Jurkat, Clone E6-1 (cell line): ENCODE measurements around the gene CYFIP2.

Experiments
- DNase-seq: peaks from one replicate; pipeline ENCODE4 v3.0.0-alpha.2; 2011; ENCODE audit warnings: low read depth, low spot score
- H3K4me3 ChIP-seq: 2 replicates; pipeline ENCODE4 v1.5.1; 2011; ENCODE audit warnings: mild to moderate bottlenecking, low read length, control low read depth, moderate library complexity

The CYFIP2 gene

DNA sequence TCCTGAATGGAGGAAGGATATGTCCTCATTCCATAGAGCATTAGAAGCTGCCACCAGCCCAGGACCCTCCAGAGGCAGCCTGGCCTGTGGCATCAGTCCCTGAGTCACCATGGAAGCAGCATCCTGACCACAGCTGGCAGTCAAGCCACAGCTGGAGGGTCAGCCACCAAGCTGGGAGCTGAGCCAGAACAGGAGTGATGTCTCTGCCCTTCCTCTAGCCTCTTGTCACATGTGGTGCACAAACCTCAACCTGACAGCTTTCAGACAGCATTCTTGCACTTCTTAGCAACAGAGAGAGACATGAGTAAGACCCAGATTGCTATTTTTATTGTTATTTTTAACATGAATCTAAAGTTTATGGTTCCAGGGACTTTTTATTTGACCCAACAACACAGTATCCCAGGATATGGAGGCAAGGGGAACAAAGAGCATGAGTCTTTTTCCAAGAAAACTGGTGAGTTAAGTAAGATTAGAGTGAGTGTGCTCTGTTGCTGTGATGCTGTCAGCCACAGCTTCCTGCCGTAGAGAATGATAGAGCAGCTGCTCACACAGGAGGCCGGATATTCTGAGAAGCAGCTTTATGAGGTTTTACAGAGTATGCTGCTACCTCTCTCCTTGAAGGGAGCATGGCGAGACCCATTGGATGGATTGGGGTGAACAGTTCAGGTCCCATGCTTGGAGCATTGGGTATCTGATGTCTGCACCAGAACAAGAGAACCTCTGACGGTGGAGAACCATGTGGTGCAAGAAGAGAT is 13.0 kb upstream of the CYFIP2 start:
- peak; percentile 86 for DNase-seq
- no peak overlapping the region; the same call in 1 of the 2 replicates for H3K4me3 ChIP-seq

DNA sequence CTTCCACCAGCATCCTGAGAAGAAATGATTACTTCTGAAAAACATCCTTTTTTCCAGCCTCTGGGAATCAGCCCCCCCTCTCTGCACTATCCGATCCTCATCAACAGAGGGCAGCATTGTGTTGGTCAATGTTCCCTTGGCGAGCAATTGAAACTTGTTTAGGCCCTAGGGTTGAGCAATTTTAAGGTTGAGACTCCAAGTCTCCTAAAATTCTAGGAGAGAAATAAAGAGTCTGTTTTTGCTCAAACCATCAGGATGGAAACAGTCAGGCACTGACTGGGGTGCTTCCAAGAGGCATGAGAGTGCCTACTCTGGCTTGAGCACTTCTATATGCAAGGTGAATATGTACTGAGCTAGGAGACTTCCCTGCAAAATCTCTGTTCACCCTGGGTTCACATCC is 12.4 kb upstream of the CYFIP2 start:
- DNase-seq: no peak
- no peak overlapping the region; the same call in 1 of the 2 replicates for H3K4me3 ChIP-seq

DNA sequence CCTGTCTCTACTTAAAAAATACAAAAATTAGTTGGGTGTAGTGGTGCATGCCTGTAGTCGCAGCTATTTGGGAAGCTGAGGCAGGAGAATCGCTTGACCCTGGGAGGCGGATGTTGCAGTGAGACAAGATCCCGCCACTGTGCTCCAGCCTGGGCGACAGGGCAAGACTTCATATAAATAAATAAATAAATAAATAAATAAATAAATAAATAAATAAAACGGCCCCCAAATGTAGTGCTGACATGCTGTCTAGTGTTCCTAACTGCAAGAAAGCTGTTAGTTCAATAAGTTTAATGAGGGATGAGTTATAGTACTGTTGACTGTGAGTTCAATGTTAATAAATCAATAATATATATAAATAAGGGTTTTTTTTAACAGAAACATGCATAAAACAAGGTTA is 7.5 kb upstream of the CYFIP2 start:
- H3K4me3 ChIP-seq: no peak overlapping the region
- no peak for DNase-seq

DNA sequence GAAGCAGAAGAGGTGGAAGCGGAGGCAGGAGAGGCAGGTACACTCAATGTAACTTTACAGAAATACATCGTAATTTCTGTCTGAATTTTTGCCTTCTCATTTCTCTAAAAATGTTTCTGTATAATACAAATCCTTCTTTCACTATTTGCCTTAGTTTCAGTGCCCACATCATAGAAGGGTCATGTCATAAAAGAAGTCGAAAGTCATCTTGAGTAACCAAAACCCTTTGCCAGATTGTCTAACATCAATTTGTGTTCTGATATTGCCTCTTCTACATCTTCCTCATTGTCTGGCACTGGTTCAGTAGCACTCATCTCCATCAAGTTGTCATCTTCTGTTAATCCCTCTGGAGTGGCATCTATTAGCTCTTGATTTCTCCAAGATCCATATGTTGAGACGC is 6.2 kb upstream of the CYFIP2 start:
- no peak overlapping the region for H3K4me3 ChIP-seq
- DNase-seq: no peak

DNA sequence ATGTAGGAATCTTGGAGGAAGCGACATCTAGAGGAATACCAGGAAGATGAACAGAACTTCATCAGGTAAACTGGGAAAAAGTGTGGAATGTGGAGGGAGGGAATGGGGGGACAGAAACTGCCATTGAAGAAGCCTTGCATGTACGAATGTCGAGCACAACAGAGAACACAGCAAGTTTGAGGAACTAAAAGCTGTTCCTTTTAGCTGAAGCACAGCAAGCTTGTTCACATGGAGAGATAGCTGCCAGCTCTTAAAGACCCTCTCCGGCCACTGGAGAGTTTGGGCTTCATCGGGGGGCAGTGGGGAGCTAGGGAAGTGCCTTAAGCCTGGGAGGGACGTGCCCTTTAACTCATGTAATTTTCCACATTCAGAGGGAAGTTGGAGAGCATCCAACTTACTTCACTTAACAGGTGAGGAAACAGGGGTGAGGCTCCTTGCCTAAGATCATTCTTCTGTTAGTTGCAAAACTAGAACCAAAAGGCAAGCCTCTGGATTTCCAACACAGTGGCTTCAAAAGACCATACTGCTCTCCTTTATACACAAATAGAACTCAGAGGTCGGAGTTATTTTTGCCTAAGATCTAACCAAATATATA is 2.3 kb upstream of the CYFIP2 start:
- DNase-seq: no peak
- H3K4me3 ChIP-seq: no peak overlapping the region

DNA sequence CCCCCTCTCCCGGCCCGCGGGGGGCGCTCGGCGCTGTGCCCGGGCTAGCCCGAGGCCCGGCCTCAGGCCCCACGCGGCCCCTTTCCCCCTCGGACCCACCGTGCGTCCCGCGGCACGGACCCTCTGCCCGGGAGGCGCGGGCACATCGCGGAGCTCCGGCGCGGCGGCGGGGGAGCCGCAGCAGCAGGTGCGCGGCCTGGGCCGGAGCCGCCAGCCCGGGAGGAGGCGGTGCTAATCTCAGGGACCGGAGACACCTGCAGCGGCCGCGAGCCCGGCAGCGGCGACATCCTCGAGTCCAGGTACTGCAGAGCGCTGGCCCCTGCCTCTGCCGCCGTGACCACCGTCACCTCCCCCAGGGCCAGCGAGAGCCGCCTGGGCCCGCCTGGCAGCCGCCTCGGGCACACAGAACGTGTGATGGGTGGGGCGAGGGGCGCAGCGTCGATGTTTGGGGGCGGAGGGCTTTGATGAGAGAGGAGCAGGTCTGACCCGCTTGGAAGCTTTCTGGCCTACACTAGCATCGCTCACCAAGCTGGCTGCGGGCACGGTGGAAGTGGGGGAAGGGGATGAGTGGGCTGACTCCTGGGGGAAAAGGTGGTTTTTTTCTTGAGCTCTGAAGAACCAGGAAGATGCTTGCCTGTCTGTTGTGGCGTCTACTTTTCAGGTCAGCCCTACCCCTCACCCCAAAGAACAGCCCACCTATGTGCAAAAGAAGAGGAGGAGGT is 524 bp downstream of the CYFIP2 start:
- H3K4me3 ChIP-seq: peak overlapping the region; percentile 63
- DNase-seq: no peak

DNA sequence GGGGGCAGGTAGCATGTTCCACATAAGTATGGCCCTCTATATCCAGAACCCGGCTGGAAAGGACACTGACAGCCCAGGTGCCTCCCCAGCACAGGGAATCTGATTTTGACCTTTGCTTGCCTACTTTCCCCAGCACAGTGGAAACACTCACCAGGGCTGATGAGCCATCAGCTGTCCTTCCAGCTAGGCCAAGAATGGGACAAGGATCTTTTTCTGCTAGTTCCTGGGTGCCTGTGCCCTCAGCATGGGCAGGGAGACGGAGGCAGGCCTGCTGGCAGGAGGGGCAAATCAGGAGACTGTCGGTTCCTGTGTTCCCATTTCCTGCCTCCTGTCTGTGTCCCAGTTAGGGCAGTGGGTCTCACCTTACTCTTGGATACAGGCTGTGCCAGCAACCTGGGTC is 1.1 kb downstream of the CYFIP2 start:
- H3K4me3 ChIP-seq: peak overlapping the region; percentile 63
- DNase-seq: no peak

DNA sequence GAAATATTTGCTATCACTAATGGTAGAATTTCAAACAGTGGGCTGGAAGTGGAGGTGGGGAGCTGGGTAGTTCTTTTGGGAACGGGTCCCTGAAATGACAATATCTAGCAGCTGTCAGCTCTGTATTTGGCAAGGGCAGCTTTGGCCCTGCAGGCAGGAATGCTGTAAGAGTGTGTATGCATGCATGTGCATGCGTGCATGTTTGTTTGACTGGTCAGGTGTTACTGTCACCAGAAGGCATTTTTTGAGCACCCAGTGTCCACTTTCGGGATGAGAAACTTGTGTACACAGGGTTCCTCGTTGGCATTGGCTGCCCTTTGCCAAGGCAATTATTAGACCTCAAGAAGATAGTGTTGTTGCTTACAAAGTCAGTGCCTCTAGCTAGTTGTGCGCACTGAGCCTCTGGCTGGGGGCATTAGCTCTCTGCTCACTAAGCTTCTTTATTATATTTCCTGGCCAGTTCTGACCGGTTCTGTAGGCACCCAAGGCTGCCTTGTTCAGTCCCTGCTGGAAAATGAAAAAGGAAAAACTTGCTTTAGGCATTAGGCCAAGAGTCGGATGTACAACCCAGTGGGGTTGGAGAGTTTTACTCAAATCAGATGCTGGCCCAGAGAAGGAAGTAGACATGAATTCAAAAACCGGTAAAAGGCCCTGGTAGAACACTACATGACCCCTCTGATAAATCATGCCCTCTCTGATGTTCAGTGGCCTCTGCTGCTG is 2.0 kb downstream of the CYFIP2 start:
- no peak for DNase-seq
- H3K4me3 ChIP-seq: peak overlapping the region; percentile 63

DNA sequence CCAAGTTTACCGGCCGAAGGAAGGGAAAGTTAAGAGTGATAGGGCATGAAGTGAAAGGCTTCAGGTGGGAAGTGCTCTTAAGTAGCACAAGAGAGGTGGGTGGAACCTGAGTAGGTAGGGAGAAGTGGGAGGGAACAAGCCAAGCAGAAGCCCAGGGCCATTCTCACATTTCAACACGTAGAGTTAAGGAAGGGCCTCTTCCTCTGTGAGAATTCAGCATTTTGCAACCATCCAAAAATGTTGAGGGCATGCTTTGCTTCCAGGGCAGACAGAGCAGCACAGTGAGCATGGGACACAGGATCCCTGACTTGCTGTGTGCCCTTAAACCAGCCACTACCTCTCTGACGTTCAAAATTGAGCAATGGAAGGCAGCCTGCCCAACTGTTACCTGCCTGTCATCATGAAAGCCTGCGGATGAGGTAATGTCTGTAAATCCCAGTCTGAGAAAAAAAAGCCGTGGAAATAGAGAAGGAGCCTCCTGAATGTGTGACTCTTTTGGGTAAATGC is 3.3 kb downstream of the CYFIP2 start:
- no peak for DNase-seq
- H3K4me3 ChIP-seq: no peak overlapping the region; the same call in 1 of the 2 replicates

DNA sequence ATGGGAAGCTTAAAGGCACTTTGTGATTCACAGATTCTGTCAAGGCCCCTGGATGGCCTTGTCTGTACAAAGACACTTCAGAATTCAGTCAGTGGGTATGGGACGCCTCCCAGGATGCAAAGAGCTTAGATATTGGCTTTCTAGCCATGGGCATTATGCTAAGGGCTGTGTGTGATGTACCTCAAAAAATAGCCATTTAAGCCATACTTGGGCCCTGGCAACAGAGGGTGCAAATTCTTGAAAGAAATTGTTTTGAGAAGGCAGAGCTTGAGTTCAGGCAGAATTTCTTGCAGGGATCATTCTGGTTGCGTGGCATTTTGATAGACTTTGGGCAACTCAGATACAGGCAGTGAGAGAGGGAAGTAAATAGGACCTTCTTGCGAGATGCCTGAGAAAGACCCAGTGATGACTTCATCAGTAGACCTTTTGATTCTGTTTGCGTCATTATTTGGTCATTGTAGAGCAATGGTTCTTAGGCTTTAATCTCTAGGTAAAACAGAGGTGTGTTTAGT is 3.9 kb downstream of the CYFIP2 start:
- H3K4me3 ChIP-seq: no peak overlapping the region

DNA sequence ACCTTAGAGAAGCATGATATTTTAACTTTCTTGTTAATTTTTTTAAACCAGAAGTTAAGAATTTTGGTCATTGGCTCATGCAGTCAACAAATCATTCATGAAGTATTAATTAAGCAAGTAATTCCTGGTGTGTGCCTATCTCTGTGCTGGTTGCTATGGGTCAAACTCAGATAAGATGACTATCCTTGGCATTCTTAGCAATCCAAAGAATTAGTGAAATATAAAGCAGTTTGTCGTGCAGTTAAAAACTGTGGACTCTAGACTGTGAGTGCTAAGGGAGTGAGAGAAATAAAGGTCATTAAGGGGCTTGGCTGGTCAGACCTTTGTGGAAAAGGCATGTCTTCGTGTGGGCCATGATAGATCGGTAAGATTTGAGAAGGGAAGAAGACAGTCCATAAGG is 4.8 kb downstream of the CYFIP2 start:
- H3K4me3 ChIP-seq: no peak overlapping the region
- no peak for DNase-seq

More for the DNA sequence above, 3.9 kb downstream of the CYFIP2 start:
- no peak for DNase-seq

DNA sequence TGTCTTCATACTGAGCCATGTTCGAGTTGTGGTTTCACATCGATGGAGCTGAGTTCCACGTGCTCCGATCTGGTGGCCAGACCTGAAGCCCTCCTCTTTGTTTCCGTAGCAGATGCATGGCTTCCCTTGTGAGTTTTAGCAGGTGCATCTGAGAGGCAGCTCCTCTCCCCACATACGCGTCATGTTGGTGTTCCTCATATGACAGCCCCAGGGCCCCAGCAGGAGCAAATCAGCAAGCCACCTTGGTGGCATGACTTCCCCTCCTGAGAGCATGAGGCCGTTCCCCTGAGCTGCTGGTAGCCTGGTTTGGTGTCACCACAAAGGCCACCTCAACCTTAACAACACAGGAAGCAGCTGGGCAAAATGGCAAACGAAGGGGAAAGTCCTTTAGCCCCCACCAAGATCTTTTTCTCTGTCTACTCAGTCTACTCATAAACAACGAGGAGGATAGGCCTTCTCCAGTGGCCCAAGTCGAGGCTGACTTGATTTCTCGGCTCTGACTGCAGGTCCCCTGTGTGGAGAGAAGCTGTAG is 5.9 kb downstream of the CYFIP2 start:
- peak overlapping the region; percentile 31 for H3K4me3 ChIP-seq
- peak; percentile 99 for DNase-seq

DNA sequence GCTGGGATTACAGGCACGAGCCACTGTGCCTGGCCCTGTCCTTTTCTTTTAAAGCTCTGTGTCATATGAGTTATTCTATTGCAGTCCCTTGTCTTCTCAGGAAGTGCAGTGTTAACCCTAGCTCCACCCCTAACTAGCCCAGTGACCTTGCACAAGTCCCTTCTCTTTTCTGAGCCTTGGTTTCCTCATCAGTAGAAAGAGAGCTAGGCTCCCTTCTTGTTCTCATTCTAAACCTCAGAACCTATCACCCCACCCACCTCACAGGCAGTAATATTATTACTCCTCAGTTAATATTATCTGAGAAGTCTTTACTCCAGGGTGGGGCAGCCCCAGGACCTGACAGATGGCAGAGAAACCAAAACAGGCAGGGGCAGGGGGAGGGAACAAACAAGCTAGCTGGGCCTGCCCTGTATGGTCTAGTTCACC is 7.2 kb downstream of the CYFIP2 start:
- peak; percentile 57 for DNase-seq
- H3K4me3 ChIP-seq: peak overlapping the region; percentile 31

DNA sequence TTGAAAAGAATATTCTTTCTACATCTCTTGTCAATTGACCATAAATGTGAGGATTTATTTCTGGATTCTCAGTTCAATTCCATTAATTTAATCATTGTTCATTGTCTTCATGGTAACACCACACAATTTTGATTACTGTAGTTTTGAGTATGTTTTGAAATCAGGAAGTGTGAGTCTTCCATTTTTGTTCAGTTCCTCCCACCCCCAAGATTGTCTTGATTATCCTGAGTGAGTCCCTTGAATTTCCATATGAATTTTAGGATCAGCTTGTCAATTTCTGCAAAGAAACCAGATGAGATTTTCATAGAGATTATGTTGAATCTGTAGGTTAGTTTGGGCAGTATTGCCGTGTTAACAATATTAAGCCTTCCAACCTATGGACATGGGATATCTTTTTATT is 9.5 kb downstream of the CYFIP2 start:
- no peak overlapping the region for H3K4me3 ChIP-seq
- DNase-seq: no peak

DNA sequence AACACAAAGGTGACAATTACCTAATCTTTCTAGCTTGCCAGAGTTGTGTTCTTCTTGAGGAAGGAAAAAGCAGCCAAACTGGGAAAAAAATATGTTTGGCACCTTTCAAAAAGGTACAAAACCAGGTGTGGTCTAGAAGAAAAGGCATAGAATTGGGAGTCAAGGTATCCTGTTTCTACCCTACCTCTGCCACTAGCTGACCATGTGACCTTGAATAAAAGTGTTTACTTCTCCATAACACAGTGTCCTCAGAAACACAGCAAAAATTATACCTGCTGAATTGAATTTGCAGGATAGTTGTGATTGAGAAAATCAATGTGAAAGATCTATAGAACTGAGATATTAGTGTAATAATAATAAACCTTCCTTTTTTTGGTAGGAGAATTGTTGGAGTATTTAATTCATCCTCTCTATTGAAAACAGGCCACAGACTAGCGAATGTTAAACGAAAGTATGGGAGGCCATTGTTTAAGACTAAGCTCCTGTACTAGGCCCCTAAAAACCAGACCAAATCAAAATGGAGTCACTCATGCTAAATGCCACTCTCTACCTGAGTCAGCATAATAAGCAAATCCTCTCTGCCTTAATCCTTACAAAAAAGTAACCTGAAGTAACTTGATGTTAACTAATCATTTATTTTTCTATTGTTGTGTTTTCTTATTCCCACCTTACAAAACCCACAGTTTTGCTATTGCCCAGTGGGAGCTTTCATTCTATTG is 12.6 kb downstream of the CYFIP2 start:
- DNase-seq: no peak
- H3K4me3 ChIP-seq: no peak overlapping the region

DNA sequence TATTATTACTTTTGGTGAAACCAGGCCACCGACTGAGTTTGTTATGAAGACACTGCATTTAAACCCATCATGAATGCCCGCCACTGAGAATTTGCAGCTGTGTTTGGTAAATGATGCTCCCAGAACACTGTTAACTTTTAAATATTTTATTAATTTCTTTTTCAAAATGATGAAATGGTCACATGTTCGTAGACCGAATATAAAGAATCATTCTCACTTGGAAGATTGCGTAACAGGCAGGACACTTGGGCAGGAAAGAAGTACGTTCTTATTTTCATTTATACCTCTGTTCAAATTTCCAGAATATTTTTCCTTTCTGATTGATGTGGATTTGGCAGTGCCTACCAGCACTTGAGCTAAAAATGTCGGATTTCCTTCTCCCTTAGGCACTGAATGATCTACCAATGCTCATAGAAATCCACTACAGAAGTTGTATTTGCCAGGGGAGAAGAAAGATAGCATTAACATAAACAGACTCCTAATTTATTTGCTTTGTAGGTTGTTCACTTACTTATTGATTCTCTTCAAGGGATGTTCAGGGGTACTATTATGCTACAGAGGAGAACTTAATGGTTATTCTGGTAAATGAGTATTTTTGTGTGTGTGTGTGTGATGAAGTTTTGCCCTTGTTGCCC is 13.8 kb downstream of the CYFIP2 start:
- H3K4me3 ChIP-seq: no peak overlapping the region
- DNase-seq: no peak

DNA sequence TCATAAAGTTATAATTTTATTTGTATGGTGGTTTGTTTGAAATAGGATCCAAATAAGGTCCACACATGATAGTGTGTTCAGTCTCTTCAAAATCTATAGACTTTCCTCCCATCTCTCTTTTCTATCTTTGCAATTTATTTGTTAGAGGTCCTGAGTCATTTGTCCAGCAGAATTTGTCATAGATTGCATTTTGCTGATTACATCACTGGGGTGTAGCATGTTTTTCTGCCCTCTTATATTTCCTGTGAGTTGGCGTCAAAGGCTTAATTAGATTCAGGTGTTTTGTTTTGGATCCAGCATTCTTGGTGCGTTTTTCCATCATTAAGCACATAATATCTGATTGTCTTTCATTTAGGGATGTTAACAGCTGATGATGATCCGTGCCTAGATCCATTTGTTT is 15.0 kb downstream of the CYFIP2 start:
- H3K4me3 ChIP-seq: no peak overlapping the region
- DNase-seq: no peak

DNA sequence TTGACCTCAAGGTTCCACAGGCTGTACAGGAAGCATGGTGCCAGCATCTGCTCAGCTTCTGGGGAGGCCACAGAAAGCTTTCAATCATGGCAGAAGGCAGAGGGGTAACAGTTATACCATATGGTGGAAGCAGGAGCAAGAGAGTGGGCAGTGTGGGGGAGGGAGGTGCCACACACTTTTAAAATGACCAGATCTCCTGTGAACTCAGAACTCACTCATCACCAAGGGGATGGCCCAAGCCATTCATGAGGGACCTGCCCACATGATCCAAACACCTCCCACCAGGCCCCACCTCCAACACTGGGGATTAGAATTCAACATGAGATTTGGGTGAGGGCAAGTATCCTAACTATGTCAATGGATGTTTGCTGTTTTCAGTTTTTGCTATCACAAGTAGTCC is 16.2 kb downstream of the CYFIP2 start:
- no peak overlapping the region for H3K4me3 ChIP-seq
- no peak for DNase-seq
